AG10803 (cell line): ENCODE data around the gene ZBTB45.

Source experiments
- DNase-seq: peaks from one replicate; pipeline ENCODE4 v3.0.0; 2010; ENCODE audit warnings: low read depth
- H3K4me3 ChIP-seq: 2 replicates; pipeline ENCODE4 v1.5.1; 2011; ENCODE audit warnings: mild to moderate bottlenecking, low read length, control low read depth
- CTCF ChIP-seq: conservative IDR thresholded peaks from 2 replicates; pipeline ENCODE4 v1.5.1; 2011; ENCODE audit warnings: mild to moderate bottlenecking, low read length, control low read depth, inconsistent platforms

The ZBTB45 gene

GRCh38 chr19:58538257-58539168 is 18.9 kb upstream of the ZBTB45 start:
- no peak for TF ChIP-seq CTCF
- no peak overlapping the region for H3K4me3 ChIP-seq
- no peak for DNase-seq

GRCh38 chr19:58536852-58537798 is 17.5 kb upstream of the ZBTB45 start:
- TF ChIP-seq CTCF: no peak
- H3K4me3 ChIP-seq: no peak overlapping the region

GRCh38 chr19:58535857-58536256 is 16.2 kb upstream of the ZBTB45 start:
- no peak for DNase-seq
- TF ChIP-seq CTCF: no peak
- no peak overlapping the region for H3K4me3 ChIP-seq

More at GRCh38 chr19:58536852-58537798, 17.5 kb upstream of the ZBTB45 start:
- DNase-seq: no peak

- H3K4me3 ChIP-seq: no peak overlapping the region
- TF ChIP-seq CTCF: no peak
- no peak for DNase-seq
Measured at GRCh38 chr19:58531034-58531840, 11.6 kb upstream of the ZBTB45 start.

GRCh38 chr19:58529405-58529804 is 9.8 kb upstream of the ZBTB45 start:
- no peak for DNase-seq
- no peak overlapping the region for H3K4me3 ChIP-seq
- TF ChIP-seq CTCF: no peak

- TF ChIP-seq CTCF: no peak
- DNase-seq: no peak
- H3K4me3 ChIP-seq: no peak overlapping the region
Measured at GRCh38 chr19:58522709-58523108, 3.1 kb upstream of the ZBTB45 start.
